Measurements from ENCODE around the gene MALT1.

MALT1 gene

GRCh38 chr18:58691256-58691655 lies 20.0 kb downstream of the MALT1 start:
- no peak for DNase-seq (ENCODE audit: low read depth, low spot score)

GRCh38 chr18:58692422-58693185 lies 21.3 kb downstream of the MALT1 start:
- no peak for DNase-seq (ENCODE audit: low read depth, low spot score)

- no peak for DNase-seq (ENCODE audit: low read depth, low spot score)
Measured at GRCh38 chr18:58694221-58694620, 23.0 kb downstream of the MALT1 start.

- DNase-seq (ENCODE audit: low read depth, low spot score): no peak
Measured at GRCh38 chr18:58694720-58695468, 23.6 kb downstream of the MALT1 start.

DNA sequence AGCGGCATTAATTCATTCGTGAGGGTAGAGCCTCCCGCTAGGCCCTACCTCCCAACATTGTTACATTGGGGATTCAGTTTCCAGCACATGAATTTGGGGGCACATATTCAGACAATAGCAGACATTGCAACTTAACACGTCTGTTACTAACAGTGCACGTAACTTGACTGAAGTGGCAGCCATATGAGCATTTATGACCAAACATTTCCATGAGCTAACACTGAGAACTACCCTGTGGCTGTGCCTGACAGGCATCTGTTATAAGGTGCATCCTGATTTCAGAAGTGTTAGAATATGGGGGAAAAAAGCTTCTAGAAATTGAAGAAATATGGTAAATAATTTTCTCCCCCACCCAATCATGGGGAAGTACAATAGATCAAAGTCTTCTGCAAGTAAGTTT lies 24.5 kb downstream of the MALT1 start:
- DNase-seq (ENCODE audit: low read depth, low spot score): no peak

GRCh38 chr18:58697146-58697545 lies 25.9 kb downstream of the MALT1 start:
- DNase-seq (ENCODE audit: low read depth, low spot score): no peak

- DNase-seq (ENCODE audit: low read depth, low spot score): no peak
Measured at GRCh38 chr18:58698701-58699193, 27.5 kb downstream of the MALT1 start.

DNA sequence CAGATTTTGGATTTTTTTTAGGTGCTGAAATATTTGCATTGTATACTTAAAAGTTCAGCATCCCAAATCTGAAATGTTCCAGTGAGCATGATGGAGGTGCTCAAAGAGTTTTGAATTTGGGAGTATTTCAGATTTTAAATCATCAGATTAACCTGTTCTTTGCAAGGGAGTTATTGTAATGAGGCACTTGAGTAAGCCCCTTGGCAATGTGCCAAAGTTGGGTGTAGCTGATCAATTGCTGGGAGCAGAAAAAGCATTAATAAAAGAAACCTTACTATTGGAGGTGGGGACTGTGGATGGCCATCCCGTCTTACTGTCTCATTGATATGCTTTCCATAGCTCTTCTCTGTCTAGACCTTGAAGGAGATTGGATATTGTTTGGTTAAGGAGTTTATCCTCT lies 28.3 kb downstream of the MALT1 start:
- no peak for DNase-seq (ENCODE audit: low read depth, low spot score)

DNA sequence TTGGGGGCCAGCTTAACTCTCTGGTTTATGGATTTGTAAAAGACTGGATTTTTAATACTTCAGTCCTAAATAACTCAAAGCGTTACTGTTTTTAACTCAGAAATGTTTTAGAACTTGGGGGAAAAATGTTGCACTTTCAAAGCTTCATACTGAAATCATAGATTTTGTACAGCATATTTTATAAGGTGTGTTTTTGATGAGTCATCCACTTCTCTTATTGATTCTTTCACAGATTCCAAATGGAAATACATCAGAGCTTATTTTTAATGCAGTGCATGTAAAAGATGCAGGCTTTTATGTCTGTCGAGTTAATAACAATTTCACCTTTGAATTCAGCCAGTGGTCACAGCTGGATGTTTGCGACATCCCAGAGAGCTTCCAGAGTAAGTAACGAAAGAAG lies 28.9 kb downstream of the MALT1 start:
- DNase-seq (ENCODE audit: low read depth, low spot score): no peak

DNA sequence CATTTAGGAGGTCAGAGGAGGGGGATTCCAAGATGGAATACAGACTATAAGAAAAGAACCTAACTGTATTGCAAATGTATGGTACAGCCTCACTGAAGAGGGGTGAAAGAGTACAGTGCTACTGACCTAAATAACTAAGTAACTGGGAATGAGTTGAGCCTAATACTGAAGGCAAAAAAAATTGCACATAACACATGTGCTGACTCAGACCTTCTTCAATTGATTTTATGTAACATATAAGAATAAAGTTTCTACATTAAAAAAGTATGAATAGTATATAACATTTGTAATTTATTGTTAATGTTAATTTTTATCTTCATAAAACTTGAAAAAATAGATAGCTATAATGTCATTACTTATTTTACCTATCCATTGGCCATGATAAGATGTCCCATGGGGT lies 41.7 kb downstream of the MALT1 start:
- DNase-seq (ENCODE audit: low read depth, low spot score): no peak

DNA sequence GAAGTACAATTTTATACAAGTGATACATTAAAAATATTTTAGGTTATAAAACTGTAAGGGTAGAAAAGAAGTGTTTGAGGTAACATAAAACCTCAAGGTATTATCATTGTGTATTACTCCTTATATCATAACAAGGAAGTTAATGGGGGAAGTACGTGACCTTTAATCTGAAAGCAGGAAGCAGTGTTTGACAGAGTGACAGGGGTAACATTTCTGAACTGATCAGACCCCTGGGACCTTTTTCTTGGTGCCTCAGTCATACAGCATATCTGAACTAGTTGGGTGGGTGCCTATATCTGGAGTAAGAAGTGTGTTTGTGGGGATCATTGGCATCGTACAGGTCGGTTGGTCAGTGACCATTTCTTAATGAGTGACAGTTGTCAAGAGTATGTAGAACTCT lies 43.0 kb downstream of the MALT1 start:
- no peak for DNase-seq (ENCODE audit: low read depth, low spot score)

DNA sequence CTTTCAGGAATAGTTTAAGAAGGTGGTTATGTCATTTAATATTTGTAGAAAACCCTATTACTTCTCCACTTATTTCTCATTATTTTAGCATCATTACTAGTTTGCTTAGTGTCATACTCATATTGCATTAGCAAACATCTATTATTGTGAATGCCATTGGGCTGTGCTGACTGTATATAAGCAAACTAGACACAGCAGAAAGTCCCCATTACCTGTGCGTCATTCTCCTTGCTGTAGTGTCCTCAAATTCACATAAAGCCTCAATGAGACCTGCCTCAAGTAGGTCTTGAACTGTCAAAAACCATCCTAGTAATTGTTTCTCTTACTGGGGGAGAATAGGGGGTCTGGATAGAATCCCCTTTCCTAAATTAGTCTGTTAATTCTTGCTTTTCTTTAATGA lies 43.6 kb downstream of the MALT1 start:
- DNase-seq (ENCODE audit: low read depth, low spot score): no peak

- DNase-seq (ENCODE audit: low read depth, low spot score): no peak
Measured at GRCh38 chr18:58715540-58715939, 44.3 kb downstream of the MALT1 start.

- DNase-seq (ENCODE audit: low read depth, low spot score): no peak
Measured at GRCh38 chr18:58716060-58716756, 44.9 kb downstream of the MALT1 start.

GRCh38 chr18:58721566-58722239 lies 50.4 kb downstream of the MALT1 start:
- DNase-seq (ENCODE audit: low read depth, low spot score): no peak

DNA sequence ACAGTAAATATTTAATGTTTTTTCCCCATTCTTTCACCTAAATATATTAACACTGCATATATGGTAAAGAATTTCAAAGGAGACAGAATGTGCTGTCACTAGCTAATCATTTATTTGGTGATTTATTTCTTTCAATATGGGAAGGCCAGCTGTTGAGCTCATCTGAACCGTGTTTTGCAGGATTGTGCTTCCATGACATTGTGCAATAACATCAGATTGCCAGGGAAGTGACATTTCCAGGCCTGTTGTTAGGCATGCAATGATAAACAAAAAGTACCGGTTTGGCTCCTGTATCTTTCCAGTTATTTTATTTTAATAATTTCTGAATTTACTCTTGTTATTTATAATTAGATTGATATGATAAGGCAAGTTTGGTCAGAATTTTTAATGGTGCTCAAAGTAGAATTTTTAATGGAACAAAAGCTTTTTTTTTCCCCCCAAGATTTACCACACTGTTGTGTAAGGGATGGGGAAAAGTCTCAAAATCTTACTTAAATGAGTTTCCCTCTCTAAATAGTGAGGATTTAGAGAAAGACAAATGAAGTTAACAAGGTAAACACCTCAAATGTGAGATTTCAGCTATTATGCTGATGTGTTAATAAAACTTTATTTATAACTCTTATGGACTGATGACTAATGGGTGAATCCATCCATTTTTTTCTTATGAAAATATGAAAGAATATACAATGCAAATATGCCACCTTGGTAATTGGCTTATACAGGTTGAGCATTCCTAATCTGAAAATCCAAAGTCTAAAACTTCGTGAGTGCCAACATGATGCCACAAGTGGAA lies 52.7 kb downstream of the MALT1 start:
- DNase-seq (ENCODE audit: low read depth, low spot score): no peak

DNA sequence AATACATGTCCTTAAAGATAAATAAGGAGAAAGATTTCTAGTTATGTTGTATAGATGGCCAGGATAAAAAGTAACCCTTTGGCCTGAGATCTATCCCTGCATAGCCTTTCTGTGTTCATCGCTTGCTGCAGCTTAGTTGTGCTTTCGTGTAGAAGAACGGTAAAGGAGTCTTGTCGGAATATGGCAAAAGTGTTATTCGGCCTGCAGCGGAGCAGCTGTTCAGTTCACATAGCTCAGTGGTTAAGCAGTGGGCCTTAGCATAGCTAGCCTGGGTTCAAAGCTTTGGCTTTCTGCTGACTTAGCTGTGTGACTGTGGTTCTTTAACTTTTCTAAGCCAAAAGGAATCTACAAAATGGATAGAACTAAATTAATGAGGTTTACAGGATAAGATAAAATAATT lies 55.4 kb downstream of the MALT1 start:
- DNase-seq (ENCODE audit: low read depth, low spot score): no peak

- DNase-seq (ENCODE audit: low read depth, low spot score): no peak
Measured at GRCh38 chr18:58727776-58728500, 56.7 kb downstream of the MALT1 start.

DNA sequence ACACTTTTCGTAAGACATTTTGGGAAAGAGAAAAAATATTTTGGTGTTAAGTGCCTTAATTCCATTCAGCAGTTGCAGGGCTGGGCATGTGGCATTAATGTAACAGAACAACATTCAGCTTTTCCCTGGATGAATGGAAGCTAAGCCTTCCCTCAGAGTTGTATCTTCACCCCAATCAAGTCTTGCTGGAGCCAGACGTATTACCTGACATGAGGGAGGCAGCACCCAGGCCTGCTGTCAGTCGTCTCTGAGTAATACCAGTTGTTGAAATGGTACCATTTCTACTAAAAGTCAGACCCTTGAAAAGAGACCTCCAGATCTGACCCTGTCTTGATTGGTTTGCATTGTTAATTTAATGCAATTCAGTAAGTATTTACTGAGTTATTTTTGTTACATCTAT lies 57.5 kb downstream of the MALT1 start:
- no peak for DNase-seq (ENCODE audit: low read depth, low spot score)

DNA sequence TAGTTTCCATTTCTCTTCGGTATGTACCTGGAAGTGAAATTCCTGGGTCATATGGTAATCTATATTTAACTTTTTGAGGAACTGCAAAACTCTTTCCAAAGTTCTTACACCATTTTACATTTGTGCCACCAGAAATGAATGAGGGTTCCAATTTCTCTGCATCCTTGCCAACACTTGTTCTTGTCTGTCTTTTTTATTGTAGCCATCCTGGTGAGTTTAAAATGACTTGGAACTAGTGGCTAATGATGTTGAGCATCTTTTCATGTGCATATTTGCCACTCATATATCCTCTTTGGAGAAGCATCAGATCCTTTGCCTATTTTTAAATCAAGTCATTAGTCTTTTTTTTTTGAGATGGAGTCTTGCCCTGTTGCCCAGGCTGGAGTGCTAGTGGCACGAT lies 59.4 kb downstream of the MALT1 start:
- DNase-seq (ENCODE audit: low read depth, low spot score): no peak
